ENCODE results near the gene ALOX5AP.

Gene ALOX5AP

DNA sequence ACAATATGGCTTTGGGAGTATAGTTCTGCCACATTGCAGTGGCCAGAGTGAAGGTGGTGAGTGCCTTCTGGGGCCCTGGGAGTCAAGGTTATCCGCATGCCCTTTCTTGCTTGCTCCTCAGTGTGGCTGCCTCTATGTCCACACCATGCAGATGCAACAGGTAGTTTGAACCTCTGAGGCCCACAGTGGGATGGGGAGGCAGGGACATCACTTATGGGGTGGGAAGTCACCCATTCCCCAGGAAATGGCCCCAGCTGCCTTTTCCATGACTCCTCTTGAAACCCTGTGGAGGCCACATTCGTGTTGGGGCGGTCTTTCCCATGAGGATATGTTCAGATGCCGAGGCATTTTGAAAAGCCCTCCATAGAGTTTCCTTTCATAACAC, 20.0 kb upstream of the ALOX5AP start:
- DNase-seq = no peak

DNA sequence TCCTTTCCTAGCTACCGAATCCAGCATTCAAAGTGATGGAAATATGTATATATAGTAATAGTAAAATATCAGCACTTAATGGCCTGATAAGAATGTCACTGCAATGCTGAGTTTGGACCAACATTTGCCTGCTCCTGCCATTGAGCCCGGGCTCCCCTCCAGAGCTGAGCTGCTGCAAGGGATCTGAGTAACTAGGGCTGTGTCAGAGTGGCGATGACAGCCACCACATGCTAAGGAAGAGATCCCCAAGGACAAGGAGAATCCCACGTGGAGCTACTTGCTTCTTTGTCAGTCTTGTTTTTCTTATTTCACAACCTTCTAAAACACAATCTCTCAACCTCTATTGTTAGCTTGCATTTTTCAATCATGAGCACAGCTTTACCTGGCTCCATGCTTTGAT, 19.5 kb upstream of the ALOX5AP start:
- no peak for DNase-seq

DNA sequence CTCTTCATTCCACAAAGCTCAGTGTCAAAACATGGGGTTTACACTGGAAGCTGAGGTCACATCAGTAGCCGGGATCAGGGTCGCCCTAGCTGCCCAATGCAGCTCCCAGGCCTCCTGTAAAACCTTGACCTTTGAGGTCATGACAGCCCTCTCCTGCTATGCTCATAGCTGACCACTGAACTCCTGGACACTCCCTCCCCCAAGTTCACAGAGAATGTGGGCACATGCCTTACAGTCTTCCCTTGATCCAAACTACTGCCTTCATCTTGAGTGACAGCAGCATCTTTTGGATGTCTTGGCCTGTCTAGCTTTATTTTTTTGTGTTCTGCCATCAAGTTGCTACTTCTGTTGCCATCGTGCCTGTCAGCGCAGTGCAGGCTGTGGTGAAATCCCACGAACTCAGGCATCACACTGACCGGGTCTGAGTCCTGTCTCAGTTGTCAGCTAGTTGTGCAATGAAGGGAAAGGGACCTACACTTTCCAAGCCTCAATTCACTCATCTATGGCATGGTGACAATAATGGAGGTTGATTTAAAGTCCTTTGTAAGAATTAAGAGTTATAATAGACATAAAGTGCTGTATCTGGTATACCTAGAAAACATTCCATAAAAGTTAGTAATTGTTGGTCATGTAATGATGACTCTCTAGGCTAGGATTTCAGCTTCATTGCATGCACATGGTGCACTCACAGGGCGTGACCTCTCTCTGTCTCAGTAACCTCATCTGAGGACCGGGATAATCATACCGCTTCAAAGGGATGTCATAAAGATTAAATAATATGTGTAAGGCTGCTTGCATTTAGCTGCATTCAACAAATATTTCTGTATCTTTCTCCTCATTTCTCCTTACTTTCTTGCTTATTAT, 16.4 kb upstream of the ALOX5AP start:
- DNase-seq = no peak

DNA sequence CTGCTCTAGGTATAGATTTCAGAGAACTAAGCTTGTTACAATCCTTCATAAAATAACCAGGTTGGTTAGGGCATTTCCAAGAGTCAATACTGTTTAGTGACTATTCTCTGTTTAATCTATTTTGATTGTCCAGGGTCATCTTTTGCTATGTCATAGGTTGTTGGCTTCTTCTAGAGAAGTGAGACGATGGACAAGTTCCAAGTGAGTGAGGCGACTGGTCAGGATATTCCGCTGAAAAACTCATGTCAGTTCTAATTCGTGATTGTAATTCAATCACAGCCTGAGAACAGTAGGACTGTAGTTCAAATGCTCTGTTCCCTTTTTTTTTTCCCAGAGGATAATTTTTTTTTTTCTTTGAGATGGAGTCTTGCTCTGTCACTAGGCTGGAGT, 15.8 kb upstream of the ALOX5AP start:
- no peak for DNase-seq

DNA sequence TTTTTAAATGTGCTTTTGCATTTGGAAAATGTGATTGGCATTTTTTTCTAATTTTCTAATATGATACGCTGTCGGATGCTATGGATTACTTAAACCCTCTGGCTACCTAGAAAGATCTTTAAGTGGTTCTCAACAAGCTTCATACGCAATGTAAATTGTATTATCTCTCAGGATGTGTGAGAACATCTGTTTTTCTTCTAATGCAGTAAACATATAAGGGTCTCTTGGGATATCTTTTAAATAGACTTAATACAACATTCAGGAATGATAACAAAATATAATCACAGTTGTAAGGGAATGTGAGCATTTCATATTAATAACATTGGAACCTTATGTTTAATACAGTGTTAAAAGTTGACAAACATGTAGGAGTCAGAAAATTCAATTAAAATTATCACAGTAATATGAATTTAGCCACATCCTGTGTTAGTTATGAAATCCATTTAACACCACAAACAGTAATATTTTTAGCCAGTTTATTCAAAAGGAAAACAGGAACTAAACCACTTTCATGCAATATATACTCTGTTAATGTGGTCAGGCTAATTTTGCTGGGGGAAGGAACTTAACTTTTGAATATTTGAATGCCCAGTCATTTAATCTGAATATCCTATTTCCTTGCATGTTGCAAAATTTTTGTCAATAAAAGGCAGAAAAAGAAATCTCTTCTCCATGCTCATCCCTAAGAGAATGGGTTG, 15.0 kb upstream of the ALOX5AP start:
- DNase-seq = no peak

DNA sequence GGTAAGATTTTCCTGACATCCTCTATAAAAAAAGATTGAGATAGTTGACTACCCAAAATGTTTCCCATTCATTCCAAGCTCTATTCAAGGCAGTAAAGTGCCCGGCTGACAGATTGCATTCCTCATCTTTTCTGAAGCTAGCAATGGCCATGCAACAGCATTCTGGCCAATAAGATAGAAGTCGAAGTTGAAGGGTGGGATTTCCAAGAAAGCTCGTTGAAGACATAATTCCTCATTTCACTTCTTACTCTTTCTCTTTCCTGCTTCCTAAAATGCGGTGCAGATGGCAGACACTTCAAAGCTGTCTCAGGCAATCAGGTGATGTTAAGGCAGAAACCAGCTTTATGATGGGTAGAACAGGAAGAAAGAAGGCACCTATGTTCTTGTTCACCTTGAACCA, 13.4 kb upstream of the ALOX5AP start:
- no peak for DNase-seq

DNA sequence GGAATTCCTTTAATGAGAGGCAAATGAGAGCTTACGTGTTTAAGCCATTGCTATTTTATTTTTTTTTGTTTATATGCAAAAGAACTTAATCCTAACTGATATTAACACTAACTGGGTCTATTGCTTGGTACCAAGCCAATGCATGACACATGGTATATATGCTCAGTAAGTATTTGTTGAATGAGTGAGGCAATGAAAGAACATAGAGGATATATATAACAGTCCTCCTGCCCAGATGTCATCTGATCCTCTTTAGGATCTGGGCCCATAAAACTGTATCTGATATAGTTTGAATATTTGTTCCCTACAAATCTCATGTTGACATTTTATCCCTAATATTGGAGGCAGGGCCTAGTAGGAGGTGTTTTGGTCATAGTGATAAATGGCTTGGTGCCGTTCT, 13.0 kb upstream of the ALOX5AP start:
- DNase-seq = no peak

DNA sequence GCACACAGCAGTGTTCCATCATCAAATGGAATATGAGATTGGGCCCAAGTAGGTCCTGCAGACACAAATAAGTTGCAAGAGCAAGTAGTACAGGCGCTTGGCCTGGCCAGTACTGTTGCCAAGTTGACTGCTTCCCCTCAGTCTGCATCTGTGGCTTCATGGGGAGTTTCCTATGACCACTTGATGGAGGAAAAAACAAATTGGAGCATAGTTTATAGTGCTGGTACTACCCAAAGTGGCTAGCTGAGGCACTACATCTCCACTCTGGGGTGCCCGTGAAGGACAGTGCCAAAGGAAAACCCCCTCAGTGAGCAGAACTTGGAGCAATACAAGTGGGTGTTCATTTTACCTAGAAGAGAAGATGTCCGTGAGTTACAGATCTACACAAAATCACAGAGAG, 10.6 kb upstream of the ALOX5AP start:
- no peak for DNase-seq

DNA sequence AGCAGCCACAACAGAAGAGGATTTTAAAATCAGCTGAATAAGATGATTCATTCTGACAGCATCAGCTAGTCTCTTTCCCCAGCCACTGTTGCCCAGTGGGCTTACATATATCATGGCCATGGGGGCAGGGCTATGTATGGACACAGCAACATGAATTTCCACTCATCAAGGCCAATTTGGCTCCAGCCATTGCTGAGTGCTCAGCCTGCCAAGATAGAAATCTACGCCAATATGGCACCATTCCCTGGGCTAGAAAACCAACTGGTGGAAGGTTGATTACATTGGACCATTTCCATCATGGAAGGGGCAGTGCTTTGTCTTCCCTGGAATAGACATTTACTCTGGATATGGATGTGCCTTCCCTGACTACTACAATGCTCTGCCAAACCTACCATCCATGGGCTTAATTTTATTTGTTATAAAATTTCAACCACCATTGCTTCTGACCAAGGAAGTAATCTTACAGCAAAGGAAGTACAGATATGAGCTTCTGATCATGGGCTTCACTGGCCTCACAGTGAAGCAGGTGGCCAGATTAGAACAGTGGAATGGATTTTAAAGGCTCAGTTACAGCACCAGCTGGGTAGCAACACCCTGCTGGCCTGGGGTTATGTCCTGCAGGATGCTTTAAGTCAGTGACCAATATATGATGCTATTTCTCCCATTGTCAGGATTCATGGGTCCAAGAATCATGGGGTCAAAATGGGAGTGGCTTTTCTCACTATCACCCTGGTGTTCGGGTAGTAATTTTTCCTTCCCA, 9.8 kb upstream of the ALOX5AP start:
- no peak for DNase-seq

DNA sequence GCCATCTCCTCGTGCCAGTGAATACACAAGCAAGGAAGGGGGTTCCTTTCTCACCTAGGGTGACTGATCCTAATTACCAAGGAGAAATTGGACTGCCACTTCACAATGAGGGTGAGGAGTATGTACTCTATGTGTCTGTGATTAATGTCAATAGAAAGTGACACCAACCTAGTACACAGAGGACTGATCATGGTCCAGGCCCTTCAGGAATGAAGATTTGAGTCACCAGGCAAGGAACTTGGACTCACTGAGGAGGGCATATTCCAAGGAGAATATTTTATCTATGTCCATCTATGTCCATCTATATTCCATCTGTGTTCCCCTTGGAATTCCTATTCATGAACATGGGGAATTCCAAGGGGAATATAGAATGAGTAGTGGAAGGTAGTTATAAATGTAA, 9.2 kb upstream of the ALOX5AP start:
- DNase-seq = no peak

DNA sequence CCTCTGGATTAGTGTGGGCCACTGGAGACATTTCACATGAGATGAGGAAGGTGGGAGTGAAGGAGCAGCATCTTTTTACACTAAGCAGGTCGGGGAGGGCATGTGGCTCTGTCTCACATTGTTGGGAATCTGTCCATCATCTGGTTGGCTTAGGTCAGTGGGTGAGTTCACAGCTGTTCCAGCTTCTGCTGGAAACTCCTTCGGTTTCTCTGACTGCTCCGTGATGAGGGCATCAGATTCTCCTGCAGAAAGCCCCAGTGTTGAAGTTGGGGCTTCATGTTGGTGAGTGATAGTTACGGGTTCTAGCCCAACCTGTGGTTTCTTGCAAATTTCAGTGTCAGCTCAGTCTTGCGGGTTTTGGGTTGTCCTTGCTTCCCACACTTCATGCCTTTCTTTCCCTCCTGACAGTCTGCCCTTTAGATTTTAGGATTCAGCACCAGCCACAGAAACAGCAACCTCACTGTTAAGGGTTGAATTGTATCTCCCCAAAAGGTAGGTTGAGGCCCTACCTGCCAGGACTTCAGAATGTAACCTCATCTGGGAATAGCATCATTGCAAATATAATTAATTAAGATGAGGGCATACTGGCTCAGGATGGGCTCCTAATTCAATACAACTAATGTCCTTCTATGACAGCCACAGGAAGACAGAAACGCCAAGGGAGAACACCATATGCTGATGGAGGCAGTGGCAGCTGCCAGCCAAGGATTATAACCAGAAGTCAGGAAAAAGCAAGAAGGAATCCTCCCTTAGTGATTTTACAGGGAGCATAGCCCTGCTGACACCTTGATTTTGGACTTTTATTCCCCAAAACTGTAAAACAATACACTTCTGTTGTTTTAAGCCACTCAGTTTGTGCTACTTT, 7.6 kb upstream of the ALOX5AP start:
- DNase-seq = no peak

DNA sequence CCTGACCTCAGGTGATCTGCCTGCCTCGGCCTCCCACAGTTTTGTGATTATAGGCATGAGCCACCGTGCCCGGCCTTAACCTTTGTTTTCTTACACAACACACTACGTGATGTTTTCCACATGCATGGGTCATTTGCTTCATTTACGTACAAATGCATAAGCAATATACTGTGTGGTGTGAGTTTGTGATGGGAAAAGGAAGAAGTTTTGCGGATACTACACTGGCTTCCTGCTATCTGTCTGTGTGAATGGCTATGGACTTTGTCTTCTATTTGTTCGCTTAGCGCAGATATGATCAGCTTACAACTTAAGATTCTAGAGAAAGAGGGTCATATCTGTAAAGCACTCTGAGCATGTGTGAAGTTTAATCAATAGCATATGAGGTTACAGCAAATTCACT, 5.5 kb upstream of the ALOX5AP start:
- no peak for DNase-seq

DNA sequence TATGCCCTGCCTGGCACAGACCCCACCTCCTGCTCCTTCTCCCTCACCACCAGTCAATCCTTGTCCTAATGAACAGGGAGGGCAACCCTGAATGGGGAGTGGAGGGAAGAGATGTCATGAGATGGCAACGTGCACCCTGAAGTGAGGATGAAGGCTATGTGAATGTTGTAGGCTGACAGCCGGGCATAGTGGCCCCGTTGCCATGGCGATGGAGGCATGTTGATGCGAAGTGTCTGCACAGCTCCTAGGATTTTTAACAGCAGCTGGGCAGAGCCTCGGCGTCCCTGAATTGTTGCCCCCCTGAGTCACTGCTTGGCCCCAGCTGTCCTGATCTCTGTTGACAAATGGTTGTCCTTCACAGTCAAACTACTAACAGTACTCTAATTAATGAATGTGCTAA, 4.8 kb upstream of the ALOX5AP start:
- DNase-seq = no peak

DNA sequence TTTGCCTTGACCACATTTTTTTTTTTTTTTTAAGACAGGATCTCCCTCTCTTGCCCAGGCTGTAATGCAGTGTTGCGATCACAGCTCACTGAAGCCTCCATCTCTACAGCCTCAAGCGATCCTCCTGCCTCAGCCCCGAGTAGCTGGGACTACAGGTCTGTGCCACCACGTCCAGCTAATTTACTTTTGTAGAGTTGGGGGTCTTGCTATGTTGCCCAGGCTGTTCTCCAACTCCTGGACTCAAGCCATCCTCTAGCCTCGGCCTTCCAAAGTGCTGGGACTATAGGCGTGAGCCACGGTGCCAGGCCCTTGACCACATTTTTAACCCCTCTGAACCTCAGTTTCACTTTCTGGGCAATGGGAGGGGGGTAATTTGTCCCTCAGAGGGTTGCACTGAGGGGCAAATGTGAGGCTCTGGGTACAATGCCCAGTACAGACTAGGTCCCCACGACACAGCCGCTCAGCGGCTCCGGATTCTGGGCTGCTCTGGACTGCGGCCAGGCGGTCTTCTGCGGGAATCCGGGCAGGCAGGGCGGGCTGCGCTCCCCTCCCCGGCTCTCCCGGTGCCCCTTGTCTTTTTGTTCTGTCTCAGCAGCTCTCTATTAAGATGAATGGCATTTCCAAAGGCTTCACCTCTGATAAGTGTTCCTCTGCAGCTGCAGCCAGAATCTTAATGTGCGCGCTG, 3.8 kb upstream of the ALOX5AP start:
- DNase-seq = no peak

DNA sequence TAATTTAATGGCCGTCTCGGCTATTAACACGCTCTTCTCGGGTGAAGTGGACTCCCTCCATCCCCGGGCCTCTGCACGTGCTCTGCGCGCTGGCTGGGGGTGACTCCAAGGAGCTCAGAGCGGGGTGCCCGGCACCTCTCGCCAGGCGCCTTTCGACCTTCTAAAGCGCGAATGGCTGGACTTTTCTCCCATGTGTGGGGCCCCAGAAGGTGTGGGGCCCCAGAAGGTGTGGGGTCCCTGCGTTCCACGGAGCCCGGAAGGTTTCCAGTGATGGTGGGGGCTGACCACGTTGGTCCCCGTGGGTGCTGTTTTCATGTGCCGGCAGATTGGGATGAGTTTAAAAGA, 3.3 kb upstream of the ALOX5AP start:
- DNase-seq = no peak

DNA sequence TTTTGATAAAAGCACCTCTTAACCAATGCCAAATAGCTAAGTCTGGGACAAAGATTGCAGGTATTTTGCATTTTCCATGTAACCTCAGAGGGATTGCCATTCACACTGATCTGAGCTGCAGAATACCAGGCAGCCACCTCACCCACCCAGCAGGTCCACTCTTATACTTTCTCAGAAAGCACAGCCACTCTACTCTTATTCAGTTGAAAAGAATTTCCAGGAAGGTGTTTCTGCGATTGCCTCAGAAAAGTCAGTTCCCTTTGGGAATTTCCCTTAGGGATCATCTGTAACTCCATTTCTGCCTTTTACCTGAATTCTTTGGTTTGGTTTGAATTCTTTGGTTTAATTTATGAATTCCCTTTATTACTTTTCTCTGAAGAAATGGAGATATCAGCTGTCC, 904 bp upstream of the ALOX5AP start:
- DNase-seq = no peak

DNA sequence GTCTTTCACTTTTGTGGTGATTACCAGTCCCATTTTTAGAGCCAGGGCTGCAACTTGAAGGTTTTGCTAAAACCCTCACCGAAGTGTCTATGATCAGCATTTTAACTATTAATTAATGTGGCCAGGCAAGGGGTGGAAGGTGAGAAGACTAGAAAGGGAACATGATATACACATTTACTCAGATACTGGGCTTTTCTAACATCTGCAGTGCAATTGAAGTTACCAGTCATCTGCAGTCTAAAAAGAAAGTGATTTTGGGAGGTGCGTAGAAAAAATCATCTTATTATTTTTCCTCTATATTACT, 481 bp downstream of the ALOX5AP start:
- DNase-seq = no peak

DNA sequence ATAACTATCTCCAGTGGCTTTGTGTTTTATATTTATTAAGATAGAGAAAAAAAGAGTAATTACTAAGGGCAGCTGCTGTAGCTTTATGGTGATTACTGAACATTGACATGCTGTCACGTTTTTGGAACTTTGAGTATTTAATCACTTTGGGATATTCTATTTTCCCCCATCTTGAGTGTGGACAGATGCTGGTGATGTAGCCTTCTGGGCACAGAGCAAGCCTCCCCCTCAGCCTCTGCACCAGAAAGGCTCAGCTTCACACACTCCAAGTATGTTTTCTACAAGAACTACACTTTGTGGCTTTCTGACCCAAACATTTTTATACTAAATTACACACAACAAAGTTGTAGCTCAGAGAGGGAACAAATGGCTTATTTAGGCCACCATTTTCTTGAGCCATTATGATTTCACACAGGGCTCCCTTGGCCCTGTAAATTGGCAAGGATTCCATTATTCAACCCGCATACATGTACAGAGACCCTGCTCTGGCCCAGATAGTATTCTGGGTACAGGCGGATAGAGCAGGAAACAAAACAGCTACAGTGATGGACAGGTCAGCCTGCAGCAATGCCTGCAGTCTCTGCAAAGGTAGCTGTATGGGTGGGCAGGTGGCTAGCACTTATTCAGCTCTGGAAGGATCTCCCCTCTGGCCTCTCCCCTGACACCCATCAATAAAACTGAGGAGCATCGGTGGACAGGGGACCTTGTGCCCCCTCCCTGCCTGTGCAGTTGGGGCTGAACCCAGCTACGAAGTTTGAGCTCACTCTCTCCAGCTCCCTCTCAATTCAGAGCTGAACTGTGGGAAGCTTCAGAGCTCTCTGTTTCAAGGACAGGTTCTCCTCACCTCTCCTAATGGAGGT, 1.3 kb downstream of the ALOX5AP start:
- no peak for DNase-seq

DNA sequence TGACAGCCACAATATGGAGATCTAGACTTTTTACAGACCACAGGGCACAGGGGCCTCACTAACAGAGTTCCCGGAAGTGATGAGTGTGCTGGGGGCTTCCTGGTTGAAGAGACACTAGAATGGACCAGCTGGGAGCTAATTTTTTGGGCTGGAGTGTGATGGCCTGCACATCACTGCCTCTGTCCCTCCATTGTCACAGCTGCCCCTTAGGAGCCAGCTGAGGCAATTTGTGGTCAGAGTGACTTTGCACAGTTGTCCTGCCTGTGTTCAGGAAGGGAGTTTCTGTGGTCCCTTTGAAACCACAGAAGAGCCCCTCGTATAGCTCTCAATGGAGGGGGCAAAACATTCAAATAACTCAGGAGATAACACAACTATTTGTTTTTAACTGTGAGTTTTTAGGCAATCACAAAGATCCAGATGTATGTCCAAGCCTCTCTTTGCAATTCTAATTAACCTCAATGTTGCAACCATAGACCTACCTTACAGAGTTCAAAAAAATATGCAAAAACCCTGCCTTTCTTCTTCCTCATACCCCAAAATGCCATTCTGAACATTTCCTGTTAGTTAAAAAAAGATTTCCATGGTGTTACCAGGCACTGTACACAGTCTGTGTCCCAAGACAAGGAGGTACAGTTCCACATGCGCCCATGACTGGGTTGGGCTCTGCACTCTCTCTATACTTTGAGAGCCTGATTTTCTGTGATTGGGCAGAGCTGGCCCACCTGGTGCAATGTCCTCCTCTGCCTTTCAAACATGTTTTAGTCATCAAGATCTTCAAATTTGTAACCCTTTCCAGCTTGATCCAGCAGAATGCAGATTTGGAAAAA, 2.4 kb downstream of the ALOX5AP start:
- DNase-seq = no peak

DNA sequence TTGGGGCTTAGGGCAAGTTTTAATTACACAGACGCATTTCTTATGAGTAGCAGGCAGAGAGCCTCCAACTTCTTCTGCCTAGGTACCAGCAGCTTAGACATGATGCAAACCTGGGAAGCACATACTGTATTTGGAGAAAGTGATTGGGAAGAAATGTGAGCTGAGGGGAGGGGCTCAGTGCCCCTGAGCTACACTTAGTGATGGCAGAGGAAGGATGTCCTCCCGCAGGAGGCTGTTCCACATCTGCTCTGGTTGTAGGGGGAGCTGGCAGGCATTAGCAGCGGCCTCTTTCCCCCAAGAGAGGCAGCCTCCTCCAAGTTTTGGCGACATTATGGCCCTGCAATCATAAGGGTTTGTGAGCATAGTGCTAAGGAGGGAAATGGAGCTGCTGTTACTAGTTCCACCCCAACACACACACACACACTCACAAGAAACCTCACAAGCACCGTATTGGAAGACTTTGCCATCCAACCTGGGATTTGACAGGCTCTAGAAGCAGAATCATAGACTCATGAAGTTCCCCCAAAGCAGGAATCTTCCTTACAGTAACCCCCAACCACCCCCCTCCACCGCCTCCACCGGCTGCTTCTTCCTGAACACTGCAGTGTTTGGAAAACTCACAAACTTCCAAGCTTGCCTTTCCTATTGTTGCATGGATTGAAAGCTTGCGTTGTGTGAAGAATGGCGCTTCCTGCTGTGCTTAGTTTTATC, 3.3 kb downstream of the ALOX5AP start:
- no peak for DNase-seq

All from NCI-H345 (cell line).